HepG2 (cell line): Measurements from ENCODE around the gene BCDIN3D. TPM values are rescaled to one million over a fixed set of nuclear protein-coding genes. Genes with fewer than 3 reads are reported as not detected.

Experiments used
- ATAC-seq: fragments of 200-7000 bp; cut with Tn5 transposase; 3 replicates; pipeline ENCODE4 v1.9.1; 2020; ENCODE audit warnings: mild to moderate bottlenecking, moderate library complexity
- BruUV-seq: library from RNA; stranded (reverse); fragments of 400-500 nt; replicated peaks from 2 replicates; lab custom pipeline; 2021; lab: Mats Ljungman, UMichigan
- CTCF ChIA-PET: fragments of 300-600 bp; formaldehyde crosslinking; extraction: SDS; loops from one replicate; lab custom pipeline; 2021; ENCODE audit warnings: low total read pairs, inconsistent platforms, low intra/inter-chr PET ratio; lab: Yijun Ruan, JAX
- POLR2A ChIA-PET: fragments of 350-600 bp; sonication (Branson Sonifier 250); formaldehyde crosslinking; loops from one replicate; lab custom pipeline; 2020; ENCODE audit warnings: antibody characterized with exemption, inconsistent platforms; lab: Yijun Ruan, JAX
- DNase-seq: peaks from one replicate; pipeline ENCODE4 v3.0.0-alpha.2; 2015; ENCODE audit warnings: low spot score
- FAIRE-seq: peaks from 3 replicates; lab custom pipeline; 2011; peaks lifted over from hg19 to GRCh38; lab: Jason Lieb, UNC
- H2AFZ ChIP-seq: one replicate; pipeline ENCODE4 v1.6.1; 2011; ENCODE audit warnings: low read length, inconsistent platforms
- H3K27ac ChIP-seq: fragments of 300-600 bp; 3 replicates; pipeline ENCODE4 v1.8.0; 2011; ENCODE audit warnings: mixed run types, mild to moderate bottlenecking, mixed read lengths, low read length, inconsistent platforms; ENCODE audit not compliant: insufficient read depth; ENCODE audit errors: extremely low read length
- H3K27me3 ChIP-seq, 2 experiments: fragments of 200-600 bp in 1 of 2; 2 replicates in 1 of 2; 3 replicates in 1 of 2; pipeline versions ENCODE4 v1.6.0 to v1.8.0; 2011; ENCODE audit warnings: low read length in 2 of 2, mild to moderate bottlenecking in 2 of 2, moderate library complexity in 2 of 2, inconsistent platforms in 1 of 2; ENCODE audit not compliant: insufficient read depth in 2 of 2, control insufficient read depth in 1 of 2
- H3K36me3 ChIP-seq, 2 experiments: fragments of 200-600 bp in 1 of 2; replicated peaks in 1 of 2; 2 replicates in 1 of 2; 3 replicates in 1 of 2; pipeline versions ENCODE4 v1.5.1 to v1.8.0; 2011; ENCODE audit warnings: low read length in 2 of 2, inconsistent platforms in 1 of 2; ENCODE audit not compliant: insufficient read depth in 2 of 2, control insufficient read depth in 1 of 2
- H3K4me1 ChIP-seq: 2 replicates; pipeline ENCODE4 v1.5.1; 2012; ENCODE audit warnings: low read length, inconsistent platforms; ENCODE audit not compliant: insufficient read depth
- H3K4me2 ChIP-seq: 2 replicates; pipeline ENCODE4 v1.6.0; 2011; ENCODE audit warnings: low read depth, low read length, inconsistent platforms
- H3K4me3 ChIP-seq, 3 experiments: fragments of 200-600 bp in 1 of 3; sonication (generic), shearing (Covaris generic) in 1 of 3; replicated peaks in 1 of 3; 2 replicates each; pipeline ENCODE4 v1.5.1; 2011 to 2016; ENCODE audit warnings: low read length in 3 of 3, inconsistent platforms in 2 of 3, low read depth in 2 of 3, mild to moderate bottlenecking in 2 of 3, control low read depth in 1 of 3, mixed read lengths in 1 of 3; ENCODE audit not compliant: insufficient read depth in 1 of 3
- H3K79me2 ChIP-seq: one replicate; pipeline ENCODE4 v1.6.1; 2011; ENCODE audit warnings: low read length, inconsistent platforms; ENCODE audit not compliant: insufficient read depth
- H3K9ac ChIP-seq: 2 replicates; pipeline ENCODE4 v1.6.0; 2011; ENCODE audit warnings: mild to moderate bottlenecking, low read depth, low read length, inconsistent platforms; ENCODE audit not compliant: insufficient read depth
- H3K9me3 ChIP-seq: 2 replicates; pipeline ENCODE4 v1.5.1; 2012; ENCODE audit warnings: mild to moderate bottlenecking, low read length
- H4K20me1 ChIP-seq: 2 replicates; pipeline ENCODE4 v1.6.0; 2011; ENCODE audit warnings: inconsistent platforms, mild to moderate bottlenecking, low read length, moderate library complexity; ENCODE audit not compliant: insufficient read depth
- EZH2 ChIP-seq: conservative IDR thresholded peaks from 2 replicates; pipeline ENCODE4 v1.6.1; 2012; ENCODE audit warnings: mild to moderate bottlenecking, low read depth, low read length, moderate library complexity
- FOXK2 ChIP-seq: fragments of 450-650 bp; IDR thresholded peaks from 2 replicates; pipeline ENCODE4 v1.6.1; 2016
- ISL2 ChIP-seq: sonication (generic); formaldehyde crosslinking; IDR thresholded peaks from 2 replicates; pipeline ENCODE4 v1.5.0; 2020; ENCODE audit warnings: missing genetic modification reagents
- MXD3 ChIP-seq: IDR thresholded peaks from 2 replicates; pipeline ENCODE4 v1.6.1; 2016; ENCODE audit warnings: mild to moderate bottlenecking, missing biosample characterization, missing genetic modification reagents
- PLRG1 ChIP-seq: fragments of 450-650 bp; conservative IDR thresholded peaks from 2 replicates; pipeline ENCODE4 v1.6.1; 2016
- REL ChIP-seq: sonication (generic); formaldehyde crosslinking; conservative IDR thresholded peaks from 2 replicates; pipeline ENCODE4 v1.8.0; 2022; ENCODE audit warnings: mild to moderate bottlenecking, missing genetic modification reagents, moderate library complexity
- SMAD3 ChIP-seq: sonication (generic); formaldehyde crosslinking; IDR thresholded peaks from 2 replicates; pipeline ENCODE4 v1.4.0; 2020; ENCODE audit warnings: missing genetic modification reagents
- STAT5B ChIP-seq: sonication (generic); formaldehyde crosslinking; IDR thresholded peaks from 2 replicates; pipeline ENCODE4 v1.4.0; 2020; ENCODE audit warnings: missing genetic modification reagents
- THAP8 ChIP-seq: sonication (generic); formaldehyde crosslinking; IDR thresholded peaks from 2 replicates; pipeline ENCODE4 v1.5.1; 2020; ENCODE audit warnings: missing genetic modification reagents, mild to moderate bottlenecking, borderline replicate concordance
- ZNF30 ChIP-seq: sonication (generic); formaldehyde crosslinking; IDR thresholded peaks from 2 replicates; pipeline ENCODE4 v1.5.0; 2020; ENCODE audit warnings: mild to moderate bottlenecking, missing genetic modification reagents
- ZNF660 ChIP-seq: sonication (generic); formaldehyde crosslinking; IDR thresholded peaks from 2 replicates; pipeline ENCODE4 v1.5.1; 2020; ENCODE audit warnings: mild to moderate bottlenecking, low read depth, missing genetic modification reagents, borderline replicate concordance
- ZNF780A ChIP-seq: sonication (generic); formaldehyde crosslinking; IDR thresholded peaks from 2 replicates; pipeline ENCODE4 v1.8.0; 2022; ENCODE audit warnings: mild to moderate bottlenecking, missing genetic modification reagents, moderate library complexity
- WGBS: methylation state at CpG from one replicate; pipeline ENCODE4 v1.1.6; 2017; ENCODE audit warnings: low lambda C conversion rate; 5-methylcytosine and 5-hydroxymethylcytosine counted together
- in situ Hi-C: cut with HindIII; loops from 2 replicates; pipeline ENCODE4 v1.10.0; 2017; ENCODE audit warnings: low pct_unique_long_range_greater_than_20kb; ENCODE audit not compliant: extremely low pct_ligation_motif_present
- intact Hi-C: fragments of 100-400 bp; cut with micrococcal nuclease; formaldehyde crosslinking; loops from one replicate; pipeline ENCODE4 v1.10.0; 2022; ENCODE audit not compliant: unreplicated experiment
- polyA plus RNA-seq, 8 experiments: library from polyadenylated mRNA; depleted of rRNA in 3 of 8; stranded (reverse) in 7 of 8; unstranded in 1 of 8; fragments of >200 nt; fragmentation: Illumina TruSeq in 4 of 8; extraction: Trizol in 4 of 8; gene quantifications; 2 replicates each; pipeline versions ENCODE4 v1.2.1 to v1.2.3, GENCODE V29; 2011 to 2016; ENCODE audit warnings: low read depth in 4 of 8, missing spikeins in 1 of 8, mixed read lengths in 1 of 8; ENCODE audit not compliant: insufficient read depth in 1 of 8
- total RNA-seq, 5 experiments: library from RNA; depleted of rRNA; stranded (reverse); fragments of >200 nt; fragmentation: Illumina TruSeq; extraction: Trizol; gene quantifications; 2 replicates each; pipeline ENCODE4 v1.2.3, GENCODE V29; 2016; ENCODE audit warnings: low read depth in 1 of 5
- TF ChIP-seq, protein P1 (sequence below): sonication (generic); formaldehyde crosslinking; conservative IDR thresholded peaks from 2 replicates; pipeline ENCODE4 v1.4.0; 2020; ENCODE audit warnings: missing genetic modification reagents
- TF ChIP-seq, protein P2 (sequence below): IDR thresholded peaks from 2 replicates; pipeline ENCODE4 v1.6.1; 2016; ENCODE audit warnings: missing compliant biosample characterization, missing genetic modification reagents, borderline replicate concordance
- TF ChIP-seq, protein P3 (sequence below), 2 experiments: IDR thresholded peaks; 2 replicates each; pipeline ENCODE4 v1.6.1; 2011 to 2012; ENCODE audit warnings: low read length in 2 of 2, borderline replicate concordance in 1 of 2, low read depth in 1 of 2, mild to moderate bottlenecking in 1 of 2, moderate library complexity in 1 of 2

Gene BCDIN3D
- total and polyA plus RNA-seq, 2 of the 13 experiments (the other 11 are each of a cell fraction or from before 2014, with no cell fraction given), result 2.2 to 2.5 TPM

- in situ Hi-C loops, result no loop called here
- no TSS peak for BruUV-seq
- TF ChIP-seq ZNF660 (CRISPR knock-in tag) (no peak), MXD3 (CRISPR knock-in tag) (no peak), STAT5B (CRISPR knock-in tag) (no peak), ISL2 (CRISPR knock-in tag) (no peak), ZNF30 (CRISPR knock-in tag) (no peak), PLRG1 (no peak), SMAD3 (CRISPR knock-in tag) (no peak), REL (CRISPR knock-in tag) (no peak), FOXK2 (no peak), EZH2 (no peak), THAP8 (CRISPR knock-in tag) (no peak), ZNF780A (CRISPR knock-in tag) (no peak)
- TF ChIP-seq, protein P1, sequence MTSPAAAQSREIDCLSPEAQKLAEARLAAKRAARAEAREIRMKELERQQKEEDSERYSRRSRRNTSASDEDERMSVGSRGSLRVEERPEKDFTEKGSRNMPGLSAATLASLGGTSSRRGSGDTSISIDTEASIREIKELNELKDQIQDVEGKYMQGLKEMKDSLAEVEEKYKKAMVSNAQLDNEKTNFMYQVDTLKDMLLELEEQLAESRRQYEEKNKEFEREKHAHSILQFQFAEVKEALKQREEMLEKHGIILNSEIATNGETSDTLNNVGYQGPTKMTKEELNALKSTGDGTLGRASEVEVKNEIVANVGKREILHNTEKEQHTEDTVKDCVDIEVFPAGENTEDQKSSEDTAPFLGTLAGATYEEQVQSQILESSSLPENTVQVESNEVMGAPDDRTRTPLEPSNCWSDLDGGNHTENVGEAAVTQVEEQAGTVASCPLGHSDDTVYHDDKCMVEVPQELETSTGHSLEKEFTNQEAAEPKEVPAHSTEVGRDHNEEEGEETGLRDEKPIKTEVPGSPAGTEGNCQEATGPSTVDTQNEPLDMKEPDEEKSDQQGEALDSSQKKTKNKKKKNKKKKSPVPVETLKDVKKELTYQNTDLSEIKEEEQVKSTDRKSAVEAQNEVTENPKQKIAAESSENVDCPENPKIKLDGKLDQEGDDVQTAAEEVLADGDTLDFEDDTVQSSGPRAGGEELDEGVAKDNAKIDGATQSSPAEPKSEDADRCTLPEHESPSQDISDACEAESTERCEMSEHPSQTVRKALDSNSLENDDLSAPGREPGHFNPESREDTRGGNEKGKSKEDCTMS, result no peak
- TF ChIP-seq, protein P2, sequence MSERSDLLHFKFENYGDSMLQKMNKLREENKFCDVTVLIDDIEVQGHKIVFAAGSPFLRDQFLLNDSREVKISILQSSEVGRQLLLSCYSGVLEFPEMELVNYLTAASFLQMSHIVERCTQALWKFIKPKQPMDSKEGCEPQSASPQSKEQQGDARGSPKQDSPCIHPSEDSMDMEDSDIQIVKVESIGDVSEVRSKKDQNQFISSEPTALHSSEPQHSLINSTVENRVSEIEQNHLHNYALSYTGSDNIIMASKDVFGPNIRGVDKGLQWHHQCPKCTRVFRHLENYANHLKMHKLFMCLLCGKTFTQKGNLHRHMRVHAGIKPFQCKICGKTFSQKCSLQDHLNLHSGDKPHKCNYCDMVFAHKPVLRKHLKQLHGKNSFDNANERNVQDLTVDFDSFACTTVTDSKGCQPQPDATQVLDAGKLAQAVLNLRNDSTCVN, result no peak
- TF ChIP-seq, protein P3, sequence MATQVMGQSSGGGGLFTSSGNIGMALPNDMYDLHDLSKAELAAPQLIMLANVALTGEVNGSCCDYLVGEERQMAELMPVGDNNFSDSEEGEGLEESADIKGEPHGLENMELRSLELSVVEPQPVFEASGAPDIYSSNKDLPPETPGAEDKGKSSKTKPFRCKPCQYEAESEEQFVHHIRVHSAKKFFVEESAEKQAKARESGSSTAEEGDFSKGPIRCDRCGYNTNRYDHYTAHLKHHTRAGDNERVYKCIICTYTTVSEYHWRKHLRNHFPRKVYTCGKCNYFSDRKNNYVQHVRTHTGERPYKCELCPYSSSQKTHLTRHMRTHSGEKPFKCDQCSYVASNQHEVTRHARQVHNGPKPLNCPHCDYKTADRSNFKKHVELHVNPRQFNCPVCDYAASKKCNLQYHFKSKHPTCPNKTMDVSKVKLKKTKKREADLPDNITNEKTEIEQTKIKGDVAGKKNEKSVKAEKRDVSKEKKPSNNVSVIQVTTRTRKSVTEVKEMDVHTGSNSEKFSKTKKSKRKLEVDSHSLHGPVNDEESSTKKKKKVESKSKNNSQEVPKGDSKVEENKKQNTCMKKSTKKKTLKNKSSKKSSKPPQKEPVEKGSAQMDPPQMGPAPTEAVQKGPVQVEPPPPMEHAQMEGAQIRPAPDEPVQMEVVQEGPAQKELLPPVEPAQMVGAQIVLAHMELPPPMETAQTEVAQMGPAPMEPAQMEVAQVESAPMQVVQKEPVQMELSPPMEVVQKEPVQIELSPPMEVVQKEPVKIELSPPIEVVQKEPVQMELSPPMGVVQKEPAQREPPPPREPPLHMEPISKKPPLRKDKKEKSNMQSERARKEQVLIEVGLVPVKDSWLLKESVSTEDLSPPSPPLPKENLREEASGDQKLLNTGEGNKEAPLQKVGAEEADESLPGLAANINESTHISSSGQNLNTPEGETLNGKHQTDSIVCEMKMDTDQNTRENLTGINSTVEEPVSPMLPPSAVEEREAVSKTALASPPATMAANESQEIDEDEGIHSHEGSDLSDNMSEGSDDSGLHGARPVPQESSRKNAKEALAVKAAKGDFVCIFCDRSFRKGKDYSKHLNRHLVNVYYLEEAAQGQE (IDR thresholded peaks at IDR 0.05; ENCODE audit: borderline replicate concordance in 1 of 2, low read depth in 1 of 2, low read length in 2 of 2), result no peak
These were observed 46.6 kb upstream of the BCDIN3D start for GRCh38 chr12:49889361-49890095.

More at GRCh38 chr12:49889361-49890095, 46.6 kb upstream of the BCDIN3D start:
- H3K27me3 ChIP-seq, result peaks cover 6 to 64% of the 10 kb centered on the region in 2 experiments; a peak in 4 of 5 replicates
- no peak for ATAC-seq
- no peak overlapping the region for H3K4me2 ChIP-seq
- H3K4me3 ChIP-seq, result no peak overlapping the region
- POLR2A ChIA-PET, result no interaction called here
- FAIRE-seq, result no peak
- no peaks in the 10 kb centered on the region for H3K79me2 ChIP-seq
- peaks cover 50% of the 10 kb centered on the region for H3K4me1 ChIP-seq
- H3K27ac ChIP-seq, result no peak overlapping the region
- intact Hi-C loops, result no loop called here
- H3K9ac ChIP-seq, result no peak overlapping the region
- H3K9me3 ChIP-seq, result no peaks in the 10 kb centered on the region
- H2AFZ ChIP-seq, result no peak overlapping the region
- H3K36me3 ChIP-seq, result no peaks in the 10 kb centered on the region
- no peak for DNase-seq
- H4K20me1 ChIP-seq, result no peaks in the 10 kb centered on the region
- CTCF ChIA-PET, result no interaction called here
- 25% methylated on average over 7 of the region's 10 CpGs for WGBS
